Astrocyte (in vitro differentiated cells and primary cell): ENCODE results near the gene MALT1.

ENCODE experiments used
- CTCF ChIP-seq: IDR thresholded peaks from 2 replicates; pipeline ENCODE4 v1.5.1; 2011; ENCODE audit warnings: low read depth, mild to moderate bottlenecking, inconsistent platforms, low read length, moderate library complexity; ENCODE audit not compliant: insufficient read depth
- EZH2 ChIP-seq: IDR thresholded peaks from 2 replicates; pipeline ENCODE4 v1.6.1; 2012; ENCODE audit warnings: mild to moderate bottlenecking, low read length, inconsistent platforms; ENCODE audit not compliant: insufficient read depth

GRCh38 chr18:58761241-58761969 lies 90.1 kb downstream of the MALT1 start:
- no peak for TF ChIP-seq CTCF
- no peak for TF ChIP-seq EZH2
